GM18502 (cell line): Measurements from ENCODE around the gene ZDHHC14.
A peak's percentile ranks its signal among the peaks of the same experiment; 100 is the strongest.
"Not testable (repeated sequence)": the region's sequence is repeated elsewhere in the genome, so short reads cannot be mapped to it uniquely, and the experiment has no call there.

Source experiments
- ATAC-seq: cut with Tn5 transposase; IDR thresholded peaks from one replicate; pipeline ENCODE4 v1.9.1; 2021; ENCODE audit warnings: mild to moderate bottlenecking; ENCODE audit not compliant: unreplicated experiment, poor library complexity

The ZDHHC14 gene

DNA sequence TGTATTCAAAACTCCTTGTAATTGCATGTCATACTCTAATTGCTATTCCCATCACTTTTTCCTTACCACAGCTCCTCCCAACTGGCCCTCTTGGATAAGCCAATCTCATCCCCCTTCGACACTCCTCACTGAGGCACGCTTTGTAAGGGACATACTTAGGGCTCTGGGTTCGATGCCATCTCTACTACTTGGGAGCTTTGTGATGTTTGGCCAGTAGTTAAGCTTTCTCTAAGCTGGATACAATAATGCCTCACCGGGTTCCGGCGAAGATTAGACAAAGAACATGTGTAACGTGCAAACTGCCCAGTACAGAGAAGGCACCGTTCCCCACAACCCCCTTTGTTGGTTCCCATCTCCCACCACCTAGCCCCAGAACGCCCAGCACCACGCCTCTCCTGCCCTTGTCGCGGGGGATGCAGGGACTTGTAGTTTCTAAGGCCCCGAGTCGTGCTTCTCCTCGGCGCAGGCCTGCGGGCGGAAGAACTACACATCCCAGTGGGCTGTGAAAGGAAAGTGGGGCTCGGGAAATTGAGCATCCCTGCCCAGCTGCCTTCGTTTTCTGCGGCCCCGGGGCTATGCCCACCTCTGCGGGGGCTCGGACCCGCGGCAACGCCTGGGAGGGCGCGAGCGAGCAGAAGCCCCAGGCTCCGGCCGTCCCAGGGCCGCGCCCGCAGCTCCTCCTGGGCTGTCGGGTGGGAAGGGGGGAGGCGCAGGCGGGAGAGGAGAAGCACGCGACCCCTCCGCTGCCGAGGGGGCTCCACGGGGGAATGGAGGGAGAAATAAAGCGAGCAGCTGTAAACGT is 1.1 kb upstream of the ZDHHC14 start:
- peak; percentile 74 for ATAC-seq

- ATAC-seq: peak; percentile 6
Observed at GRCh38 chr6:157380458-157380778, 572 bp upstream of the ZDHHC14 start.

- peak; percentile 34 for ATAC-seq
Observed at GRCh38 chr6:157381631-157382621, 936 bp downstream of the ZDHHC14 start.

GRCh38 chr6:157382821-157383220 is 1.8 kb downstream of the ZDHHC14 start:
- ATAC-seq: no peak

GRCh38 chr6:157383471-157383870 is 2.5 kb downstream of the ZDHHC14 start:
- ATAC-seq: no peak

DNA sequence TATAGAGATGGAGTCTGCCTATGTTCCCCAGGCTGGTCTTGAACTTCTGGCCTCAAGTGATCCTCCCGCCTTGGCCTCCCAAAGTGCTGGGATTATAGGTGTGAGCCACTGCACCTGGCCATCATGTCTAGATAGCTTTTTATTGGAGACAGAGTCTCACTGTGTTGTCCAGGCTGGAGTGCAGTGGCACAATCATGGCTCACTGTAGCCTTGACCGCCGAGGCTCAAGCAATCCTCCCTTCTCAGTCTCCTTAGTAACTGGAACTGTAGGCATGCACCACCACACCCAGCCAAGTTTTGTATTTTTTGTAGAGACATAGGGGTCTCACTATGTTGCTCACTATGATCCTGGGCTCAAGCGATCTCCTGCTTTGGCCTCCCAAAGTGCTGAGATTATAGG is 4.0 kb downstream of the ZDHHC14 start:
- ATAC-seq: not testable (repeated sequence)

DNA sequence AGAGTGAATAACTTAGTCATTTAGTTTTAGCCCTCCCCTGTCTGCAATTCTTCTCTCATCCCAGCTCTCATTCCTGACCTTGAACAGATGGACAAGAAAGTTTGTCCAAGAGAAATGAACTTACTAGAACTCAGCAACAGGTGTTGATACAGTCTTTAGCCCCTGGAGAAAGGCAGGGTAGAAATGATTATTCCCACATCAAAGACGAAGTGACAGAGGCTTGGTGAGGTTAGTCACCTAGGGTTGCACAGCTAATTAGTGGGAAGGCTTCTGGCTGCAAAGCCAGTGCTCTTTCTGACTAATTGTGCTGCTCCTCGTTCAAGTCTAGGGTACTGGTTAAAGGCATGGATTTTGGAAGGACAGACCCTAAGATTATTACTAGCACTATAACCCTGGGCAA is 4.5 kb downstream of the ZDHHC14 start:
- no peak for ATAC-seq

GRCh38 chr6:157386023-157386422 is 5.0 kb downstream of the ZDHHC14 start:
- no peak for ATAC-seq

DNA sequence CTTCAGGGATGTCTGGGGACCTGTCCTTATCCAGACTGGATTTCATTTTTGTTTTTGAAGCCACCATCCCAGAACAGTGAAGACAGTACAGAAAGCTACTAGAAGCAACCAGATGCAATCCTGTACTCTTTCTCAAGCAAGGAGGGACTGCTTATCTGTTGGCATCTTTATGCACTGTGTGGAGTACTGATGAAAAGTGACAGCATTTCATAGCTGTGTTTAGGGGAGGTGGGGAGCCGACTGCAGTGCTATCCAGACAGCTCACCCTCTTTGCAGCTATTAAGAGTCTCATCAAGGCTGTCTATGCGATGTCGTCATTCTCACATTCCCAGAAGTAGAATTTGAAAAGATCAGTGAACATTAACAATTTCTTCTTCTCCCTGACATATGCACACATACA is 5.5 kb downstream of the ZDHHC14 start:
- no peak for ATAC-seq

GRCh38 chr6:157388924-157389323 is 7.9 kb downstream of the ZDHHC14 start:
- ATAC-seq: no peak

- ATAC-seq: no peak
Observed at GRCh38 chr6:157390273-157391060, 9.5 kb downstream of the ZDHHC14 start.

- no peak for ATAC-seq
Observed at GRCh38 chr6:157392927-157393668, 12.1 kb downstream of the ZDHHC14 start.

- ATAC-seq: no peak
Observed at GRCh38 chr6:157393669-157394327, 12.8 kb downstream of the ZDHHC14 start.

DNA sequence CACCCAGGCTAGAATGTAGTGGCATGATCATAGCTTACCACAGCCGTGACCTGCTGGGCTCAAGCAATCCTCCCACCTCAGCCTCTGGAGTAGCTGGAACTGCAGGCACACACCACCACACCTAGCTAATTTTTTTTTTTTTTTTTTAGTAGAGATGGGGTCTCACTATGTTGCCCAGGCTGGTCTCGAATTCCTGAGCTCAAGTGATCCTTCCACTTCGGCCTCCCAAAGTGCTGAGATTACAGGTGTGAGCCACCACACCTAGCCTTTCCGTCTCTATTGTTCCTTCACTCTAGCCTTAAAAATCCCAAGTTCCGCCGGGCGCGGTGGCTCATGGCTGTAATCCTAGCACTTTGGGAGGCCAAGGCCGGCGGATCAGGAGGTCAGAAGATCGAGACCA is 14.2 kb downstream of the ZDHHC14 start:
- not testable (repeated sequence) for ATAC-seq

DNA sequence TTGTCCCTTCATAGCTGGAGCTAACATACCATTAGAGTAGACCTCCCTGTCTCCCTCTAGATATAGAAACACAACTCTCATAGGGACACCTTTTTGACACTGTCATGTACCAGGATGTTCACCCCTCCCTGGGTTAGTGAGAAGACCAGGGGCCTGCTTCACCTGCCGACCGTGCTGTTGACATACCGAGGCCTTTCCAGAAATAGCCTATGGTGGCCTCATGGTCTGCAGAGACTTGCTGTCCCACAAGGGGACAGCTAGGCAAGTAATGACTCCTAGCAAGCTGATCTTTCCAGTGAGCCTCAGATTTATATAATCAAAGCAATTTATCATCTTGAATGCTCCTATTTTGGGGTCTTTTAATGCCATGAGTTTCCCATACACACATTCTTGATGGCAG is 15.0 kb downstream of the ZDHHC14 start:
- no peak for ATAC-seq

GRCh38 chr6:157397660-157398059 is 16.7 kb downstream of the ZDHHC14 start:
- no peak for ATAC-seq

DNA sequence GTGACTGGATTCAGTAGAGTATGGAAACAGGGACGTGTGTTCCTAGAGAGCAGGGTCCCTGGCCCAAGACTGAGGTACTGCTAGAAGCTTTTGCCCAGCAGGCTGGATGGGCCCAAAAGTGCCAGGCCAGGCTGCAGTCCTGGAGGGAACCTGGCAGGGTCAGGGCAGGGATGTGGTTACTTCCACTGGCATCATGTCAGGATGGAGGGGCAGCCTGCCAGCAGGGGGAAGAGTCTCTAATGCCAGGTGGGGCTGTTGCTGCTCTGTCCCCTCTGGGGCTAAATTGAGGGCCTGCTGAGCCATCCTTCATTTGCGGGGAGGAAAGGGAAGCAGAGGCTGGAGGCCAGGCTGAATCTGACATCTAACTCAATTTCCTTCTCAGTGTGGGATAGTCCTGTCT is 17.2 kb downstream of the ZDHHC14 start:
- ATAC-seq: no peak

GRCh38 chr6:157400676-157401075 is 19.7 kb downstream of the ZDHHC14 start:
- no peak for ATAC-seq

DNA sequence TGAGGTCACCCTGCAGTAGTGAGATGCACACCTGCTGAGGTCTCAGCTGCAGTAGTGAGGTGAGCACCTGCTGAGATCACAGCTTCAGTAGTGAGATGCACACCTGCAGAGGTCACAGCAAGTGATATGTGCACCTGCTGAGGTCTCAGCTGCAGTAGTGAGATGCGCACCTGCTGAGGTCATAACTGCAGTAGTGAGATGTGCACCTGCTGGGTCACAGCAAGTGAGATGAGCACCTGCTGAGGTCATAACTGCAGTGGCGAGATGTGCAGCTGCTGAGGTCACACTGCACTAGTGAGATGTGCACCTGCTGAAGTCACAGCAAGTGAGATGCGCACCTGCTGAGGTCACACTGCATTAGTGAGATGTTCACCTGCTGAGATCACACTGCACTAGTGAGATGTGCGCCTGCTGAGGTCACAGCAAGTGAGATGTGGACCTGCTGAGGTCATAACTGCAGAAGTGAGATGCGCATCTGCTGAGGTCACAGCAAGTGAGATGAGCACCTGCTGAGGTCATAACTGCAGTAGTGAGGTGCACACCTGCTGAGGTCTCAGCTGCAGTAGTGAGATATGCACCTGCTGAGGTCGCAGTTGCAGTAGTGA is 20.8 kb downstream of the ZDHHC14 start:
- no peak for ATAC-seq
